Measurements from ENCODE around the gene GLI2.

- TF ChIP-seq CTCF (IDR thresholded peaks at IDR 0.05) (no peak), POLR2A (IDR thresholded peaks at IDR 0.05) (no peak)
Measured at GRCh38 chr2:120772261-120772660, 36.6 kb downstream of the GLI2 start.

Data from right lobe of liver (tissue), 4 donors.